ENCODE measurements around the gene DMP1.

The DMP1 gene

DNA sequence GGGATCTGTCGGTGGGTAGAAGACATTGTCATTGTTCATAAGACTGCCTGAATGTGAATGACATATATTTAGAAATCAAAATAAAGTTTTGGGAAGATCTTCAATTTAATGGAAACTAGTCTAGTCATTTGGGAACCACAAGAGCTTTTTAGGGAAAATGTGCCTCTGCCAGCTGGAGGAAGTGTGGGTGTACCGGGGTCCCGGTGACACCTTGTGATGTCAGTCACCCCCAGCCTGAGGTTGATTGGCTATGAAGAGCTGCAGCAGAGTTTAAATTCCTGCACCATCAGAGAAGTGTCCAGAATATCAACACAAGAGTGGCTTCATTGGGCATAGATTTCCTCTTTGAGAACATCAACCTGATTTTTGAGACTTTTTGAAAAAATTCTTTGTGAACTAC lies at the start of gene DMP1:
DMP1 (plus strand) TSS at position 301 of the 400 bp plus-strand sequence. CDS start 6,213 bp downstream, outside the sequence.
- TF ChIP-seq, protein P1, sequence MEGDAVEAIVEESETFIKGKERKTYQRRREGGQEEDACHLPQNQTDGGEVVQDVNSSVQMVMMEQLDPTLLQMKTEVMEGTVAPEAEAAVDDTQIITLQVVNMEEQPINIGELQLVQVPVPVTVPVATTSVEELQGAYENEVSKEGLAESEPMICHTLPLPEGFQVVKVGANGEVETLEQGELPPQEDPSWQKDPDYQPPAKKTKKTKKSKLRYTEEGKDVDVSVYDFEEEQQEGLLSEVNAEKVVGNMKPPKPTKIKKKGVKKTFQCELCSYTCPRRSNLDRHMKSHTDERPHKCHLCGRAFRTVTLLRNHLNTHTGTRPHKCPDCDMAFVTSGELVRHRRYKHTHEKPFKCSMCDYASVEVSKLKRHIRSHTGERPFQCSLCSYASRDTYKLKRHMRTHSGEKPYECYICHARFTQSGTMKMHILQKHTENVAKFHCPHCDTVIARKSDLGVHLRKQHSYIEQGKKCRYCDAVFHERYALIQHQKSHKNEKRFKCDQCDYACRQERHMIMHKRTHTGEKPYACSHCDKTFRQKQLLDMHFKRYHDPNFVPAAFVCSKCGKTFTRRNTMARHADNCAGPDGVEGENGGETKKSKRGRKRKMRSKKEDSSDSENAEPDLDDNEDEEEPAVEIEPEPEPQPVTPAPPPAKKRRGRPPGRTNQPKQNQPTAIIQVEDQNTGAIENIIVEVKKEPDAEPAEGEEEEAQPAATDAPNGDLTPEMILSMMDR (IDR thresholded peaks at IDR 0.05; ENCODE audit: low read depth, low read length, missing control alignments): no peak
- Histone ChIP-seq H3K27me3 (replicated peaks) (no peaks in the 10 kb centered on the region), H3K4me3 (ENCODE audit: low read depth, low read length) (no peak within 1 kb of the TSS), H3K27ac (no peak within 1 kb of the TSS), H3K36me3 (replicated peaks) (no peaks in the 10 kb centered on the region)
- in situ Hi-C loops (cut with HindIII; ENCODE audit: low pct_ligation_motif_present, low sequenced_read_pairs): no loop called here
- DNase-seq: no peak

DNA sequence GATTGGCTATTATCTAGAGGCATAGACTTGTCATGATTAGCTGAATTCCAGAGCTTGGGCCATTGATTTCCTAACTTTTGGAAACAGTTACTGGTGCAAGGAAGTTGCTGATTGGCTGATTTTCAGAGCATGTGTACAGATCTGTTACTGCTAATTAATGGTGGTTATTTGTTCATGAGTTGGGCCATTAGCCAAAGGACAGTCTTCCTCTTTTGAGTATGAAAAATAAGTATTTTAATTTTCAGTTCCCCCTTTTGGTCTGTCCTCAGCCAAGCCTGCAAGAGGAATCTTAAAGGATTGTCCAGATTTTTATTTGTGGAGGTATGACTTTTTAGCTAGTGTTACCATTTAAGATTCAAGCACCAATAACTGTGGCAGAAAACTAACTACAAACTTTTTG lies 48.7 kb upstream of the DMP1 start:
- DNase-seq: no peak
- in situ Hi-C loops (cut with HindIII; ENCODE audit: low pct_ligation_motif_present, low sequenced_read_pairs): no loop called here

GRCh38 chr4:87608229-87608628 lies 41.9 kb upstream of the DMP1 start, which contains the start of gene DSPP:
Gene DSPP, plus strand, starts transcription at chr4:87608529. Its CDS starts 2,380 bp downstream, at chr4:87610909.
- Histone ChIP-seq H3K27ac (no peak within 1 kb of the TSS), H3K27me3 (replicated peaks) (no peaks in the 10 kb centered on the region), H3K4me3 (ENCODE audit: low read depth, low read length) (no peak within 1 kb of the TSS), H3K36me3 (replicated peaks) (no peaks in the 10 kb centered on the region)
- in situ Hi-C loops (cut with HindIII; ENCODE audit: low pct_ligation_motif_present, low sequenced_read_pairs): no loop called here
- TF ChIP-seq, protein P1 (IDR thresholded peaks at IDR 0.05; ENCODE audit: low read depth, low read length, missing control alignments): no peak
- DNase-seq: no peak

More for the DNA sequence above, 48.7 kb upstream of the DMP1 start:
- Histone ChIP-seq H3K27ac (no peak overlapping the region), H3K4me3 (ENCODE audit: low read depth, low read length) (no peak overlapping the region), H3K27me3 (replicated peaks) (no peaks in the 10 kb centered on the region), H3K36me3 (replicated peaks) (no peaks in the 10 kb centered on the region)
- TF ChIP-seq, protein P1 (IDR thresholded peaks at IDR 0.05; ENCODE audit: low read depth, low read length, missing control alignments): no peak

GRCh38 chr4:87614292-87614890 lies 35.7 kb upstream of the DMP1 start:
- Histone ChIP-seq H3K4me3 (ENCODE audit: low read depth, low read length) (no peak overlapping the region), H3K27me3 (replicated peaks) (no peaks in the 10 kb centered on the region), H3K27ac (no peak overlapping the region), H3K36me3 (replicated peaks) (no peaks in the 10 kb centered on the region)
- in situ Hi-C loops (cut with HindIII; ENCODE audit: low pct_ligation_motif_present, low sequenced_read_pairs): no loop called here
- DNase-seq: no peak
- TF ChIP-seq, protein P1 (IDR thresholded peaks at IDR 0.05; ENCODE audit: low read depth, low read length, missing control alignments): no peak

DNA sequence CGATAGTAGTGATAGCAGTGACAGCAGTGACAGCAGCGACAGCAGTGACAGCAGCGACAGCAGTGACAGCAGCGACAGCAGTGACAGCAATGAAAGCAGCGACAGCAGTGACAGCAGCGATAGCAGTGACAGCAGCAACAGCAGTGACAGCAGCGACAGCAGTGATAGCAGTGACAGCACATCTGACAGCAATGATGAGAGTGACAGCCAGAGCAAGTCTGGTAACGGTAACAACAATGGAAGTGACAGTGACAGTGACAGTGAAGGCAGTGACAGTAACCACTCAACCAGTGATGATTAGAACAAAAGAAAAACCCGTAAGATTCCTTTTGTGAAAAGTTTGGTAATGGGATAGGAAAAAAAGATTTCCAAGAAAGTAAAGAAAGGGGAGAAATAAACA lies 33.8 kb upstream of the DMP1 start:
- Histone ChIP-seq H3K4me3 (ENCODE audit: low read depth, low read length) (no peak overlapping the region), H3K27me3 (replicated peaks) (no peaks in the 10 kb centered on the region), H3K36me3 (replicated peaks) (no peaks in the 10 kb centered on the region), H3K27ac (no peak overlapping the region)
- no peak for DNase-seq
- in situ Hi-C loops (cut with HindIII; ENCODE audit: low pct_ligation_motif_present, low sequenced_read_pairs): no loop called here
- TF ChIP-seq, protein P1 (IDR thresholded peaks at IDR 0.05; ENCODE audit: low read depth, low read length, missing control alignments): no peak

GRCh38 chr4:87620086-87620485 lies 30.0 kb upstream of the DMP1 start:
- Histone ChIP-seq H3K4me3 (ENCODE audit: low read depth, low read length) (no peak overlapping the region), H3K27ac (no peak overlapping the region), H3K36me3 (replicated peaks) (no peaks in the 10 kb centered on the region), H3K27me3 (replicated peaks) (no peaks in the 10 kb centered on the region)
- TF ChIP-seq, protein P1 (IDR thresholded peaks at IDR 0.05; ENCODE audit: low read depth, low read length, missing control alignments): no peak
- no peak for DNase-seq
- in situ Hi-C loops (cut with HindIII; ENCODE audit: low pct_ligation_motif_present, low sequenced_read_pairs): no loop called here
